Activated T-helper 2 cell treated with anti-CD3 and anti-CD28 coated beads, Interferon-gamma antibody, Interleukin-2, Interleukin-4, amounts not matched to agents 10 μg/mL and 5 μg/mL and 100 μg/mL, durations not matched to agents 14 hours and 24 hours and 36 hours (primary cell): ENCODE measurements around the gene NPIPB2. TPM values are rescaled to one million over a fixed set of nuclear protein-coding genes. Genes with fewer than 3 reads are reported as not detected.
"Not testable (repeated sequence)": the region's sequence is repeated elsewhere in the genome, so short reads cannot be mapped to it uniquely, and the experiment has no call there.

ENCODE experiments used
- DNase-seq: peaks from one replicate; pipeline ENCODE4 v3.0.0; 2021; ENCODE audit warnings: low spot score
- H3K27ac Mint-ChIP-seq: one replicate; pipeline ENCODE4 v1.8.0; 2021; ENCODE audit warnings: mixed read lengths
- H3K27me3 Mint-ChIP-seq: one replicate; pipeline ENCODE4 v1.8.0; 2021; ENCODE audit warnings: low read depth, mixed read lengths
- H3K36me3 Mint-ChIP-seq: one replicate; pipeline ENCODE4 v1.8.0; 2021; ENCODE audit warnings: low read depth, mixed read lengths
- H3K4me1 Mint-ChIP-seq: one replicate; pipeline ENCODE4 v1.8.0; 2021; ENCODE audit warnings: low read depth, mixed read lengths
- H3K4me3 Mint-ChIP-seq: one replicate; pipeline ENCODE4 v1.8.0; 2021; ENCODE audit warnings: low read depth, mild to moderate bottlenecking, moderate library complexity, mixed read lengths
- H3K9me3 Mint-ChIP-seq: one replicate; pipeline ENCODE4 v1.8.0; 2021; ENCODE audit warnings: mixed read lengths
- intact Hi-C: fragments of 100-400 bp; cut with micrococcal nuclease; formaldehyde crosslinking; loops from one replicate; pipeline ENCODE4 v1.15.1; 2023
- total RNA-seq: library from RNA; stranded (reverse); gene quantifications from 2 replicates; pipeline ENCODE4 v1.2.3, GENCODE V29; 2022

Gene NPIPB2
- total RNA-seq, 1 donor from 2014 or later, result 13.2 TPM

GRCh38 chr16:11972128-11972527 is 30.3 kb upstream of the NPIPB2 start:
- Mint-ChIP-seq H3K9me3 (no peaks in the 10 kb centered on the region), H3K27ac (no peak overlapping the region), H3K36me3 (peaks cover 4% of the 10 kb centered on the region), H3K4me1 (peaks cover 11% of the 10 kb centered on the region), H3K4me3 (no peak overlapping the region), H3K27me3 (no peaks in the 10 kb centered on the region)
- intact Hi-C loops, result loop anchor here (10.0 kb wide), 1 partner anchor 93 kb away; no protein-coding TSS in a partner anchor
- DNase-seq, result no peak

GRCh38 chr16:11970292-11970691 is 28.4 kb upstream of the NPIPB2 start:
- not testable (repeated sequence) for DNase-seq

GRCh38 chr16:11968577-11968976 is 26.7 kb upstream of the NPIPB2 start:
- no peak for DNase-seq
- intact Hi-C loops, result no loop called here
- peaks cover 3% of the 10 kb centered on the region for H3K4me1 Mint-ChIP-seq
- H3K27me3 Mint-ChIP-seq, result no peaks in the 10 kb centered on the region
- no peaks in the 10 kb centered on the region for H3K9me3 Mint-ChIP-seq
- no peak overlapping the region for H3K27ac Mint-ChIP-seq
- H3K4me3 Mint-ChIP-seq, result no peak overlapping the region
- H3K36me3 Mint-ChIP-seq, result no peaks in the 10 kb centered on the region

More at GRCh38 chr16:11970292-11970691, 28.4 kb upstream of the NPIPB2 start:
- intact Hi-C loops, result loop anchor here (10.0 kb wide), 1 partner anchor 95 kb away; no protein-coding TSS in a partner anchor
- not testable (repeated sequence) for H3K36me3 Mint-ChIP-seq, H3K9me3 Mint-ChIP-seq, H3K4me1 Mint-ChIP-seq, H3K27ac Mint-ChIP-seq, H3K4me3 Mint-ChIP-seq, H3K27me3 Mint-ChIP-seq

- intact Hi-C loops, result no loop called here
- DNase-seq, result no peak
- Mint-ChIP-seq H3K9me3 (no peaks in the 10 kb centered on the region), H3K27me3 (no peaks in the 10 kb centered on the region), H3K4me1 (peaks cover 3% of the 10 kb centered on the region), H3K36me3 (no peaks in the 10 kb centered on the region), H3K4me3 (no peak overlapping the region), H3K27ac (no peak overlapping the region)
These were observed 25.5 kb upstream of the NPIPB2 start for GRCh38 chr16:11967195-11967911.

- no peak overlapping the region for H3K27ac Mint-ChIP-seq
- no peaks in the 10 kb centered on the region for H3K27me3 Mint-ChIP-seq
- intact Hi-C loops, result no loop called here
- no peaks in the 10 kb centered on the region for H3K36me3 Mint-ChIP-seq
- H3K4me1 Mint-ChIP-seq, result peaks cover 3% of the 10 kb centered on the region
- H3K4me3 Mint-ChIP-seq, result no peak overlapping the region
- H3K9me3 Mint-ChIP-seq, result no peaks in the 10 kb centered on the region
- no peak for DNase-seq
These were observed 24.3 kb upstream of the NPIPB2 start for GRCh38 chr16:11966173-11966572.

GRCh38 chr16:11964761-11965551 is 23.1 kb upstream of the NPIPB2 start, which contains the start of gene TNFRSF17:
TSS of gene TNFRSF17 (plus strand) at chr16:11965210. CDS start at chr16:11965325, 115 bp downstream.
- Mint-ChIP-seq H3K9me3 (no peaks in the 10 kb centered on the region), H3K27ac (no peak within 1 kb of the TSS), H3K36me3 (no peaks in the 10 kb centered on the region), H3K4me1 (peaks cover 3% of the 10 kb centered on the region), H3K27me3 (no peaks in the 10 kb centered on the region), H3K4me3 (no peak within 1 kb of the TSS)
- intact Hi-C loops, result no loop called here
- DNase-seq, result no peak

GRCh38 chr16:11963706-11964105 is 21.9 kb upstream of the NPIPB2 start:
- intact Hi-C loops, result no loop called here
- Mint-ChIP-seq H3K27me3 (no peaks in the 10 kb centered on the region), H3K4me3 (no peak overlapping the region), H3K4me1 (peaks cover 3% of the 10 kb centered on the region), H3K27ac (no peak overlapping the region), H3K36me3 (no peaks in the 10 kb centered on the region), H3K9me3 (no peaks in the 10 kb centered on the region)
- no peak for DNase-seq

- H3K4me1 Mint-ChIP-seq, H3K4me3 Mint-ChIP-seq, DNase-seq, intact Hi-C loops, H3K36me3 Mint-ChIP-seq, H3K9me3 Mint-ChIP-seq, H3K27ac Mint-ChIP-seq, H3K27me3 Mint-ChIP-seq: not testable (repeated sequence)
These were observed 21.1 kb upstream of the NPIPB2 start for GRCh38 chr16:11962978-11963377.

GRCh38 chr16:11962457-11962856 is 20.6 kb upstream of the NPIPB2 start:
- H3K9me3 Mint-ChIP-seq, H3K4me1 Mint-ChIP-seq, H3K4me3 Mint-ChIP-seq, intact Hi-C loops, H3K27me3 Mint-ChIP-seq, H3K27ac Mint-ChIP-seq, H3K36me3 Mint-ChIP-seq, DNase-seq: not testable (repeated sequence)

- Mint-ChIP-seq H3K4me3 (no peak overlapping the region), H3K9me3 (no peaks in the 10 kb centered on the region), H3K27ac (no peak overlapping the region), H3K27me3 (no peaks in the 10 kb centered on the region), H3K36me3 (no peaks in the 10 kb centered on the region), H3K4me1 (no peaks in the 10 kb centered on the region)
- intact Hi-C loops, result no loop called here
- DNase-seq, result no peak
These were observed 15.9 kb upstream of the NPIPB2 start for GRCh38 chr16:11957591-11958395.

GRCh38 chr16:11956558-11956957 is 14.7 kb upstream of the NPIPB2 start:
- H3K4me3 Mint-ChIP-seq, result no peak overlapping the region
- no peaks in the 10 kb centered on the region for H3K4me1 Mint-ChIP-seq
- no peaks in the 10 kb centered on the region for H3K27me3 Mint-ChIP-seq
- DNase-seq, result no peak
- intact Hi-C loops, result no loop called here
- no peak overlapping the region for H3K27ac Mint-ChIP-seq
- no peaks in the 10 kb centered on the region for H3K9me3 Mint-ChIP-seq
- H3K36me3 Mint-ChIP-seq, result no peaks in the 10 kb centered on the region

- no peaks in the 10 kb centered on the region for H3K27me3 Mint-ChIP-seq
- no peak overlapping the region for H3K4me3 Mint-ChIP-seq
- no peaks in the 10 kb centered on the region for H3K4me1 Mint-ChIP-seq
- H3K36me3 Mint-ChIP-seq, result no peaks in the 10 kb centered on the region
- H3K27ac Mint-ChIP-seq, result no peak overlapping the region
- intact Hi-C loops, result no loop called here
- no peak for DNase-seq
- no peaks in the 10 kb centered on the region for H3K9me3 Mint-ChIP-seq
These were observed 13.9 kb upstream of the NPIPB2 start for GRCh38 chr16:11955713-11956123.
